ENCODE measurements around the gene GRIN2C. TPM values are rescaled to one million over a fixed set of nuclear protein-coding genes. Genes with fewer than 3 reads are reported as not detected.

The GRIN2C gene
- total and polyA plus RNA-seq, 2 of the 4 experiments (the other 2 are of a cell fraction), result 0.22 TPM; not detected in 1

- Histone ChIP-seq H4K91ac (ENCODE audit: insufficient read depth, low read depth, low read length) (no peak overlapping the region), H3K9ac (ENCODE audit: low read depth, low read length) (no peak overlapping the region), H3K4me1 (ENCODE audit: control insufficient read depth, insufficient read depth, low read length) (no peaks in the 10 kb centered on the region), H4K8ac (ENCODE audit: low read depth in 2 of 2, low read length in 2 of 2) (no peak overlapping the region), H3K14ac (replicated peaks; ENCODE audit: low read depth, low read length) (no peak overlapping the region), H3K27me3 (ENCODE audit: control insufficient read depth, insufficient read depth, low read length) (peaks cover 47% of the 10 kb centered on the region), H2AK5ac (ENCODE audit: low read depth, low read length) (no peak overlapping the region), H4K20me1 (ENCODE audit: insufficient read depth, low read length) (no peaks in the 10 kb centered on the region), H2BK20ac (ENCODE audit: low read depth, low read length) (no peak overlapping the region), H3K4ac (ENCODE audit: low read depth, low read length) (no peak overlapping the region), H2BK5ac (ENCODE audit: low read depth, low read length, poor library complexity, severe bottlenecking) (no peak overlapping the region), H3K23ac (ENCODE audit: low read depth, low read length) (no peak overlapping the region), H3K4me3 (ENCODE audit: insufficient read depth, low read depth, low read length) (no peak overlapping the region), H2AK9ac (replicated peaks; ENCODE audit: low read depth, low read length, poor library complexity) (no peak overlapping the region), H2BK120ac (ENCODE audit: low read depth, low read length) (no peak overlapping the region), H4K5ac (ENCODE audit: low read depth, low read length) (no peak overlapping the region), H3K4me2 (ENCODE audit: low read depth, low read length) (no peak overlapping the region), H3K36me3 (ENCODE audit: control insufficient read depth, insufficient read depth, low read length) (no peaks in the 10 kb centered on the region), H2BK15ac (ENCODE audit: low read depth, low read length) (no peak overlapping the region), H3K18ac (ENCODE audit: low read depth, low read length) (no peak overlapping the region), H3K9me1 (ENCODE audit: insufficient read depth, low read length) (no peaks in the 10 kb centered on the region), H3K27ac (ENCODE audit: insufficient read depth, low read length) (no peak overlapping the region), H3K79me1 (ENCODE audit: low read depth in 1 of 2, low read length in 2 of 2) (no peaks in the 10 kb centered on the region), H2AFZ (replicated peaks; ENCODE audit: low read length, poor library complexity) (peak overlapping the region; percentile 7), H3K56ac (ENCODE audit: extremely low read depth, insufficient read depth, low read length) (no peak overlapping the region), H3K9me3 (ENCODE audit: control insufficient read depth, insufficient read depth, low read length) (no peaks in the 10 kb centered on the region)
- in situ Hi-C loops (cut with MboI; ENCODE audit: low sequenced_read_pairs) (no loop called here), dilution Hi-C loops (cut with HindIII; ENCODE audit: low sequenced_read_pairs, unreplicated experiment) (no loop called here), intact Hi-C loops (cut with micrococcal nuclease) (no loop called here)
- ChIA-PET POLR2A (ENCODE audit: unreplicated experiment) (no interaction called here), CTCF (no interaction called here)
- BruUV-seq (replicated peaks), result no TSS peak
- DNase-seq (no peak), ATAC-seq (ENCODE audit: low read depth) (no peak)
- TF ChIP-seq RAD21 (IDR thresholded peaks at IDR 0.05; ENCODE audit: low read length), result no peak
- TF ChIP-seq FOS (IDR thresholded peaks at IDR 0.05; ENCODE audit: low read depth, low read length), result no peak
- TF ChIP-seq MAZ (IDR thresholded peaks at IDR 0.05; ENCODE audit: borderline replicate concordance, low read depth, low read length), result no peak
- TF ChIP-seq SMC3 (IDR thresholded peaks at IDR 0.05; ENCODE audit: low read depth, low read length), result no peak
- TF ChIP-seq NFE2L2 (IDR thresholded peaks at IDR 0.05; ENCODE audit: low read depth, low read length), result no peak
- TF ChIP-seq USF2 (IDR thresholded peaks at IDR 0.05; ENCODE audit: low read depth, low read length), result no peak
- TF ChIP-seq BHLHE40 (IDR thresholded peaks at IDR 0.05; ENCODE audit: low read depth, low read length), result no peak
- TF ChIP-seq RFX5 (IDR thresholded peaks at IDR 0.05; ENCODE audit: low read depth, low read length), result no peak
- no peak for TF ChIP-seq CTCF (conservative IDR thresholded peaks at IDR 0.05; ENCODE audit: low read depth, low read length)
- TF ChIP-seq MXI1 (IDR thresholded peaks at IDR 0.05; ENCODE audit: borderline replicate concordance, low read depth, low read length), result no peak
- TF ChIP-seq MAFK (IDR thresholded peaks at IDR 0.05; ENCODE audit: low read depth, low read length), result no peak
- no peak for TF ChIP-seq CEBPB (IDR thresholded peaks at IDR 0.05; ENCODE audit: low read depth, low read length)
- TF ChIP-seq CHD1 (IDR thresholded peaks at IDR 0.05; ENCODE audit: low read depth, low read length), result no peak
- no peak for TF ChIP-seq ELK1 (IDR thresholded peaks at IDR 0.05; ENCODE audit: borderline replicate concordance, low read depth, low read length)
- no peak for TF ChIP-seq RCOR1 (IDR thresholded peaks at IDR 0.05; ENCODE audit: insufficient replicate concordance, low read length)
- TF ChIP-seq POLR2A (IDR thresholded peaks at IDR 0.05; ENCODE audit: low read depth, low read length), result no peak
- 48% methylated on average over 5 of the region's 11 CpGs; no CpG with 5 or more reads in 1 of the 2 experiments for WGBS, 2 experiments (ENCODE audit: extremely low coverage in 2 of 2, insufficient read length in 1 of 2)
Observed at GRCh38 chr17:74881073-74881472, 21.4 kb upstream of the GRIN2C start.

Data from IMR-90 (cell line).